MG63 (cell line): ENCODE measurements around the gene OMD. TPM values are rescaled to one million over a fixed set of nuclear protein-coding genes. Genes with fewer than 3 reads are reported as not detected.
"Not testable (repeated sequence)": the region's sequence is repeated elsewhere in the genome, so short reads cannot be mapped to it uniquely, and the experiment has no call there.

Source experiments
- DNase-seq: peaks from one replicate; pipeline ENCODE4 v3.0.0-alpha.2; 2020
- H3K27me3 ChIP-seq: fragments of 250-450 bp; sonication (Bioruptor Pico); 2 replicates; pipeline ENCODE4 v1.5.1; 2020; ENCODE audit warnings: mild to moderate bottlenecking, moderate library complexity
- H3K36me3 ChIP-seq: fragments of 250-450 bp; sonication (Bioruptor Pico); 2 replicates; pipeline ENCODE4 v1.5.1; 2020; ENCODE audit warnings: mild to moderate bottlenecking, moderate library complexity
- H3K4me3 ChIP-seq: fragments of 250-450 bp; sonication (Bioruptor Pico); 2 replicates; pipeline ENCODE4 v1.5.1; 2020; ENCODE audit warnings: mild to moderate bottlenecking, moderate library complexity
- H3K9me3 ChIP-seq: fragments of 250-450 bp; sonication (Bioruptor Pico); 2 replicates; pipeline ENCODE4 v1.5.1; 2020; ENCODE audit warnings: mild to moderate bottlenecking, moderate library complexity
- total RNA-seq: library from RNA; depleted of rRNA; stranded (reverse); fragments of >200 nt; shearing (Covaris generic); gene quantifications from 2 replicates; pipeline ENCODE4 v1.2.3, GENCODE V29; 2014; ENCODE audit warnings: low replicate concordance

OMD gene
- total RNA-seq, 1 experiment from 2014 or later = not detected

- Histone ChIP-seq H3K27me3 (no peaks in the 10 kb centered on the region), H3K36me3 (no peaks in the 10 kb centered on the region), H3K4me3 (no peak overlapping the region), H3K9me3 (no peaks in the 10 kb centered on the region)
- DNase-seq = no peak
Observed at GRCh38 chr9:92426501-92427145, 2.4 kb upstream of the OMD start.

DNA sequence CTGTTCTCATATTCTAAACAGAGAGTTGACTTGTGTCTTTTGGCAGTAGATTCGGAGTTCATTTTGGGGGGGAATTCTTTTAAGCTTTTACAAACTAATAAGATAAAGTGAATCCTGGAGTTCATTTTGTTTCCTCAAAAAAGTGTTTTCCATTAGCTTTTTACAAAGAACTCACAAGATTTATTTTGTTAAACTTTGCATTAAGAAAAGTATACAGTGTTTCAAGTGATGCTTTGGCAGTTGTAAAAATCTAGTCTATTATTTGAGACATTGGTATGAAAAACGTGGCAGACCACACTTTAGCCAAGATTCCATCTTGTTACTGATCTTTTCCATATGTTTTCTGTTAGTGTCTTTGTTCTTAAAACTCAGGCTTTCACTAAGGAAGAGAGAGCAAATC is 1.2 kb upstream of the OMD start:
- Histone ChIP-seq H3K9me3 (no peaks in the 10 kb centered on the region), H3K36me3 (no peaks in the 10 kb centered on the region), H3K27me3 (no peaks in the 10 kb centered on the region), H3K4me3 (no peak overlapping the region)
- no peak for DNase-seq

- no peaks in the 10 kb centered on the region for H3K36me3 ChIP-seq
- H3K27me3 ChIP-seq = no peaks in the 10 kb centered on the region
- H3K9me3 ChIP-seq = no peaks in the 10 kb centered on the region
- no peak for DNase-seq
- no peak overlapping the region for H3K4me3 ChIP-seq
Observed at GRCh38 chr9:92423612-92424011, 659 bp downstream of the OMD start.

GRCh38 chr9:92422611-92423338 is 1.5 kb downstream of the OMD start:
- no peaks in the 10 kb centered on the region for H3K9me3 ChIP-seq
- no peak overlapping the region for H3K4me3 ChIP-seq
- DNase-seq = no peak
- no peaks in the 10 kb centered on the region for H3K27me3 ChIP-seq
- no peaks in the 10 kb centered on the region for H3K36me3 ChIP-seq

GRCh38 chr9:92414566-92414965 is 9.7 kb downstream of the OMD start:
- no peak for DNase-seq
- H3K36me3 ChIP-seq = no peaks in the 10 kb centered on the region; the same call in 1 of the 2 replicates
- no peaks in the 10 kb centered on the region for H3K9me3 ChIP-seq
- H3K27me3 ChIP-seq = no peaks in the 10 kb centered on the region
- no peak overlapping the region for H3K4me3 ChIP-seq

GRCh38 chr9:92411157-92411556 is 13.1 kb downstream of the OMD start:
- not testable (repeated sequence) for H3K36me3 ChIP-seq, H3K9me3 ChIP-seq, H3K27me3 ChIP-seq, H3K4me3 ChIP-seq
- peak; percentile 8 for DNase-seq

DNA sequence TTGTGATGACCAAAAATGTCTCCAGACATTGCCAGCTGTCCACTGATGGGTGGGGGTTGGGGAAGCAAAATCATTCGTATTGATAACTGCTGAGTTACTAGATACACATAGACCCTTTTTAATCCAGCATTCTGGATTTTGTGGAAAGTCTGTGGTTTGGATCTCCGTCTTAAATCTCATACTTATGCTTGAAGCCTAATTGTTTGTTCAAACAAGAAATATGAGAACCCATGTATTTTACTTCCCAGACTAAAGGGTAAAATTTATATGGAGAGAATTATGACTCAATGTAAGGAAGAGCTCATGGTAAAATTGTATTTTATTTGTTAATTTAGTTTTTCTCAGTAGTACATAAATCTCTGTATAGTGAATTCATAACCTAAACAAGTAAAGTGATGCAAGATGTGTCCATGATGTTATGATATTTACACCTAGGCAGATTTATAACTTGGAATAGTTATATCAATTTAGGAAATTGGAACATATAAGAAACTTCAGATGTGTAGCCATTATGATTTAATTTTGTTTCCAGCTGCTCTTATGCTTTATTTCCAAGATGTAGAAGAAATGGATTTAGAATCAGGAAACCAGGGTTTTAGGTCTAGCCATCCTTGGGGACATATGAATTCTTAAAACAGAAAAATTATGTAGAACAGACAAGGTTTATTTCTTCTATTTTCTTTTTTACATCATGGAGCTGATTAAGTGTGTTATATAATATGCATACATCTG is 15.4 kb downstream of the OMD start:
- Histone ChIP-seq H3K27me3 (no peaks in the 10 kb centered on the region), H3K36me3 (no peaks in the 10 kb centered on the region; the same call in 1 of the 2 replicates), H3K9me3 (no peaks in the 10 kb centered on the region), H3K4me3 (no peak overlapping the region)
- DNase-seq = no peak

GRCh38 chr9:92407818-92408217 is 16.5 kb downstream of the OMD start:
- Histone ChIP-seq H3K4me3 (no peak overlapping the region), H3K27me3 (no peaks in the 10 kb centered on the region), H3K36me3 (no peaks in the 10 kb centered on the region; the same call in 1 of the 2 replicates), H3K9me3 (no peaks in the 10 kb centered on the region)
- DNase-seq = no peak

DNA sequence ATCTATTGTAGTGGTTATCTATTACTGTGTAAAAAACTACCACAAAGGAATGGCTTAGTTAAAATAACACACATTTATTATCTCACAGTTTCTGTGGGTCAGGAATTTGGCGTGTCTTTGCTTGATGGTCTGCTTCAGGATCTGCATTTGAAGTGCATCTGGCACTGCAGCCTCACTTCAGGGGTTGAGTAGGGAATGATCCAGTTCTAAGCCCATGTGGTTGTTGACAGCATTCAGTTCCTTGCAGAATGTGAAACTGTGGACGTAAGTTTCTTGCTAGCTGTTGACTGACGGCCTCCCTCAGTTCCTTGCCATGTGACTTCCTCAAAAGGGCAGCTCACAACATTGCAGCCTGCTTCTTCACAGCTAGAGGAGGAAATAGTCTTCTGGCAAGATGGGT is 17.8 kb downstream of the OMD start:
- H3K4me3 ChIP-seq = no peak overlapping the region
- no peaks in the 10 kb centered on the region; the same call in 1 of the 2 replicates for H3K36me3 ChIP-seq
- H3K27me3 ChIP-seq = no peaks in the 10 kb centered on the region
- no peak for DNase-seq
- no peaks in the 10 kb centered on the region for H3K9me3 ChIP-seq

GRCh38 chr9:92405818-92406217 is 18.5 kb downstream of the OMD start:
- no peaks in the 10 kb centered on the region for H3K9me3 ChIP-seq
- H3K4me3 ChIP-seq = no peak overlapping the region
- H3K36me3 ChIP-seq = no peaks in the 10 kb centered on the region
- H3K27me3 ChIP-seq = no peaks in the 10 kb centered on the region
- no peak for DNase-seq

DNA sequence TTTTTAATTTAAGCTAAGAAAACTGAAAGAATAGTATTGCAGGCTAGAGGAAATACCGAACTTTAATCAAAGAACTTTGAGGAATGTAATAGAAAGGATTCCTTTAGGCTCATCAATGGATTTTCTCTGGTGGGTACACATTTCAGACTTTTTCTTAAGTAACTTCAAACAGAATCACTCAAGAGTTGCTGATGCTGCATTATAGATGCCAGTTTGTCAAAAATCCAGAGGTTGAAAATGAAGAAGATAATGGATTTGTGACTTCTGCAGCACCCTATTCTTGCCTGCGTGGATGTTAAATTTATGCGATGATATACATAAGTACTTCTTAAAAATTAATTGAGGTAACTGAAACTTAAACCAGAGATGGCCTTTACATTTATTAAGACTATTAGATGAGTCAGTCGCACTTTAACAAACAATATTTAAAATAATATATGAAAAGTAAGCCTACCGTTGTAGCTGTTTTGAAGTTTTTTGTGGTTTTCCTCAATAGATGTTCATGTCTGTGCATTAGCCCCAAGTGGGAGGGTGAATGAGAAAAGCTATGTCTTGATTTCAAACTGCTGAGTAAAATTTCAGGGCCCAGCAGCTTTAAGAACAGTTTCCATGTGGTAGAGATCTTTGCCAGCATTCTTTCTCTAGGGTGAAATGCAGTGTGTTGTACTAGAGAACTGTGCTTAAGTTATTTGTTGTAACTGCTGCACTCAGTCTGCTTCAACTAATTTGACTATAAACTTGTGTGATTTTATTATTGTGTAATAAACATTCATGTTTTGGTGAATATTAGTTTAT is 20.0 kb downstream of the OMD start, which contains the start of gene OGN:
Gene OGN, minus strand, starts transcription at position 537 of the 795 bp plus-strand sequence. CDS start 1,171 bp downstream, outside the sequence.
- H3K36me3 ChIP-seq = no peaks in the 10 kb centered on the region
- no peaks in the 10 kb centered on the region for H3K27me3 ChIP-seq
- no peak within 1 kb of the TSS for H3K4me3 ChIP-seq
- H3K9me3 ChIP-seq = no peaks in the 10 kb centered on the region
- DNase-seq = no peak

GRCh38 chr9:92402826-92403745 is 21.2 kb downstream of the OMD start:
- no peaks in the 10 kb centered on the region for H3K36me3 ChIP-seq
- DNase-seq = no peak
- no peak overlapping the region for H3K4me3 ChIP-seq
- no peaks in the 10 kb centered on the region for H3K27me3 ChIP-seq
- no peaks in the 10 kb centered on the region for H3K9me3 ChIP-seq

DNA sequence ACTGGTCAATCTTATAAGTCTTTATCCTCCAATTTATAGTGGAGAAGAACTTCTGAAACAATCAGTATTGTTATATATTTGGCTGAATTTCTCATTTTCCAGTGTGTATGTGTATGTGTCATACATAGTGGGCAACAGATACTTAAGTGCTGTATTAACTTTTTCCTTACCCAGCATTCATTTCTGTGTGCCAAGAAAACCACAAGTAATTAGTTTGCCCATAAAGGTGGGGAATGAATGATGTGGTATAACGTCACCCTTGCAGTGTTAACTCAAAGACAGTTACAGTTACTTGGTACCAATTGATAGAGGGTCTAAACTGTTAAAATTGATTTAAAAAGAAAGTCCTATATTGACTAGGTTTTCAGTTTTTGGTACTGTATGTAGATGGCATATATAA is 21.9 kb downstream of the OMD start:
- H3K4me3 ChIP-seq = no peak overlapping the region
- no peaks in the 10 kb centered on the region for H3K27me3 ChIP-seq
- H3K9me3 ChIP-seq = no peaks in the 10 kb centered on the region
- no peak for DNase-seq
- no peaks in the 10 kb centered on the region for H3K36me3 ChIP-seq

- Histone ChIP-seq H3K4me3 (no peak overlapping the region), H3K36me3 (no peaks in the 10 kb centered on the region), H3K9me3 (no peaks in the 10 kb centered on the region; the same call in 1 of the 2 replicates), H3K27me3 (no peaks in the 10 kb centered on the region)
- no peak for DNase-seq
Observed at GRCh38 chr9:92397853-92398252, 26.4 kb downstream of the OMD start.

DNA sequence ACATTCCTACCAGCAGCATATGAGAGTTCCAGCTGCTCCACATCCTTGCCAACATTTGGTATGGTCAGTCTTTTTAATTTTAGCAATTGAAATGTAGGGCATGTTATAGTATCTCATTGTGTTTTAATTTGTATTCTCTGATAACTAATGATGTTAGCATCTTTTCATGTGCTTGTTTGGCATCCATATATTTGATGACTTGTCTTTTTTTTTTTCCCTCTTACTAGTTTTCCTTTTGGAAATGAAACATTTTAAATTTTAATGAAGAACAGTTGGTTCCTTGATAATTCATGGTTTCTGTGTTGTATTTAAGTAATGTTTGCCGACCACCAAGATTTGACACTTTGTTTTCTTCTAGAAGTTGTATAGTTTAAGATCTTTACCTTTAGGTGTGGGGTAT is 28.7 kb downstream of the OMD start:
- H3K27me3 ChIP-seq = no peaks in the 10 kb centered on the region
- no peak for DNase-seq
- H3K9me3 ChIP-seq = no peaks in the 10 kb centered on the region; the same call in 1 of the 2 replicates
- H3K4me3 ChIP-seq = no peak overlapping the region
- no peaks in the 10 kb centered on the region for H3K36me3 ChIP-seq

GRCh38 chr9:92393686-92394085 is 30.6 kb downstream of the OMD start:
- DNase-seq = peak; percentile 38
- H3K4me3 ChIP-seq = peak overlapping the region; percentile 28
- no peaks in the 10 kb centered on the region for H3K27me3 ChIP-seq
- H3K36me3 ChIP-seq = no peaks in the 10 kb centered on the region
- no peaks in the 10 kb centered on the region; the same call in 1 of the 2 replicates for H3K9me3 ChIP-seq
